Gastroesophageal sphincter (tissue), 3 donors: ENCODE results near the gene IRF1.

Source experiments
- POLR2A ChIP-seq, 2 donors: fragments of 450-650 bp; IDR thresholded peaks; one replicate each; pipeline ENCODE4 v1.6.1; 2017; ENCODE audit warnings: antibody characterized with exemption in 2 of 2, mild to moderate bottlenecking in 2 of 2, moderate library complexity in 1 of 2
- TF ChIP-seq, protein P1 (sequence below), 4 experiments: fragments of 200-600 bp in 2 of 4; fragments of 450-650 bp in 2 of 4; sonication (generic) in 1 of 4; IDR thresholded peaks; one replicate each; pipeline ENCODE4 v1.5.1; 2017 to 2019; ENCODE audit warnings: antibody characterized with exemption in 4 of 4, mild to moderate bottlenecking in 2 of 4, moderate library complexity in 2 of 4

DNA sequence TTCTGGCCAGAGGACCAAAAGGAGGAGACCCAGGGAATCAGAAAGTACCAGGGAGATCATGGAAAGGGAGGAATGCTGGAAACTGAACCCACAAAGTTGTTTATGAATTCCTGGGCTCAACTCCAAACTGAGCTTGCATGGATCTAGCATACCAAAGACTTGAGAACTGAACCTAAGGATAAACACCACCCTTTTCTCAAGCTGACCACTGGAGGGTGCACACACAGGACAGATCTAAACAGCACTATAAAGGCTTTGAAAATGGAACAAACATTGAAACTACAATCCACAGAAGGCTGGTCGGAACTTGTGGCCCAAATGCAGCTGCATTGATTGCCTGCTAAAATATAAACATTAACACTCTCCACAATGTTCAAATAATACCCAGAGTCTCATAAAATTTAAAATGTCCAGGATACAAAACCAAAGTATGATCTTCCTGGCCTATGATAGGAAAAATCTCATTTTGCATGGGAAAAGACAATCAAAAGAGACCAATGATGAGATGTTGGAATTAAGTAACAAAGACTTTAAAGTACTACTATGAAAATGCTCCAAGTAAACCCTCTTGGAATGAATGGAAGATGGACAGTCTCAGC is 15.6 kb upstream of the IRF1 start:
- TF ChIP-seq, protein P1, sequence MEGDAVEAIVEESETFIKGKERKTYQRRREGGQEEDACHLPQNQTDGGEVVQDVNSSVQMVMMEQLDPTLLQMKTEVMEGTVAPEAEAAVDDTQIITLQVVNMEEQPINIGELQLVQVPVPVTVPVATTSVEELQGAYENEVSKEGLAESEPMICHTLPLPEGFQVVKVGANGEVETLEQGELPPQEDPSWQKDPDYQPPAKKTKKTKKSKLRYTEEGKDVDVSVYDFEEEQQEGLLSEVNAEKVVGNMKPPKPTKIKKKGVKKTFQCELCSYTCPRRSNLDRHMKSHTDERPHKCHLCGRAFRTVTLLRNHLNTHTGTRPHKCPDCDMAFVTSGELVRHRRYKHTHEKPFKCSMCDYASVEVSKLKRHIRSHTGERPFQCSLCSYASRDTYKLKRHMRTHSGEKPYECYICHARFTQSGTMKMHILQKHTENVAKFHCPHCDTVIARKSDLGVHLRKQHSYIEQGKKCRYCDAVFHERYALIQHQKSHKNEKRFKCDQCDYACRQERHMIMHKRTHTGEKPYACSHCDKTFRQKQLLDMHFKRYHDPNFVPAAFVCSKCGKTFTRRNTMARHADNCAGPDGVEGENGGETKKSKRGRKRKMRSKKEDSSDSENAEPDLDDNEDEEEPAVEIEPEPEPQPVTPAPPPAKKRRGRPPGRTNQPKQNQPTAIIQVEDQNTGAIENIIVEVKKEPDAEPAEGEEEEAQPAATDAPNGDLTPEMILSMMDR (IDR thresholded peaks at IDR 0.05) = peak; percentile 34 to 68 (median 67)
- no peak for TF ChIP-seq POLR2A (IDR thresholded peaks at IDR 0.05)
